H1 (cell line): Measurements from ENCODE around the gene CCNC. TPM values are rescaled to one million over a fixed set of nuclear protein-coding genes. Genes with fewer than 3 reads are reported as not detected.

Experiments
- CHD7 ChIP-seq: fragments of 300-600 bp; sonication (generic); IDR thresholded peaks from 2 replicates; pipeline ENCODE4 v1.7.1; 2012; ENCODE audit warnings: low read length, moderate library complexity, mild to moderate bottlenecking, inconsistent platforms; ENCODE audit not compliant: insufficient replicate concordance
- E2F6 ChIP-seq: IDR thresholded peaks from 2 replicates; pipeline ENCODE4 v1.6.1; 2012; ENCODE audit warnings: inconsistent platforms
- HDAC2 ChIP-seq, 2 experiments: fragments of 300-600 bp in 1 of 2; sonication (generic) in 1 of 2; IDR thresholded peaks; 2 replicates each; pipeline ENCODE4 v1.6.1; 2011 to 2012; ENCODE audit warnings: low read depth in 2 of 2, low read length in 2 of 2, mild to moderate bottlenecking in 2 of 2, moderate library complexity in 2 of 2, borderline replicate concordance in 1 of 2, inconsistent platforms in 1 of 2
- RAD21 ChIP-seq, 2 experiments: IDR thresholded peaks in 1 of 2; conservative IDR thresholded peaks in 1 of 2; 2 replicates each; pipeline ENCODE4 v1.6.1; 2011; ENCODE audit warnings: low read depth in 2 of 2, low read length in 2 of 2, improper control_type of control experiment in 1 of 2, inconsistent platforms in 1 of 2, mild to moderate bottlenecking in 1 of 2, moderate library complexity in 1 of 2
- RNF2 ChIP-seq: fragments of 200-900, 300-1000 bp; sonication (generic); IDR thresholded peaks from 2 replicates; pipeline ENCODE4 v1.7.1; 2016; ENCODE audit warnings: borderline replicate concordance, low read depth, mild to moderate bottlenecking, antibody characterized with exemption, low read length; ENCODE audit not compliant: poor library complexity, severe bottlenecking; ENCODE audit errors: missing control alignments
- TAF7 ChIP-seq: optimal IDR thresholded peaks from 2 replicates; pipeline ENCODE3; 2011; ENCODE audit warnings: low read depth, mild to moderate bottlenecking, inconsistent platforms, low read length, moderate library complexity, borderline replicate concordance
- TCF12 ChIP-seq: IDR thresholded peaks from 2 replicates; pipeline ENCODE4 v1.6.1; 2011; ENCODE audit warnings: low read depth, mild to moderate bottlenecking, low read length
- polyA plus RNA-seq, 7 experiments: library from polyadenylated mRNA; depleted of rRNA in 3 of 7; stranded (reverse) in 5 of 7; unstranded in 2 of 7; fragments of >200 nt in 5 of 7; fragments of 200-250 nt in 2 of 7; gene quantifications; 1 replicate in 5 of 7; 2 replicates in 1 of 7; 4 replicates in 1 of 7; pipeline versions ENCODE4 v1.2.1 to v1.2.3, GENCODE V29; 2011 to 2013; ENCODE audit warnings: missing spikeins in 2 of 7, mixed read lengths in 2 of 7
- total RNA-seq: library from RNA; stranded (reverse); fragmentation: NEBNext Ultra II Directional; extraction: Animal tissue kit (Norgen Biotek cat#: 25700); gene quantifications from 2 replicates; pipeline ENCODE4 v1.2.1, GENCODE V29; 2021

The CCNC gene
- total and polyA plus RNA-seq, 2 of the 8 experiments (the other 6 are each of a cell fraction or from before 2014, with no cell fraction given) = 45.4 to 107 TPM

GRCh38 chr6:99612551-99613408, 44.3 kb upstream of the CCNC start (continued):
- TF ChIP-seq RNF2 (peak; percentile 90), TAF7 (no peak), TCF12 (no peak), E2F6 (peak; percentile 96), CHD7 (no peak), HDAC2 (IDR thresholded peaks at IDR 0.05; ENCODE audit: borderline replicate concordance in 1 of 2, low read depth in 2 of 2, low read length in 2 of 2) (no peak), RAD21 (IDR thresholded peaks at IDR 0.05 in 1 of 2, conservative IDR thresholded peaks at IDR 0.05 in 1 of 2; ENCODE audit: low read depth in 2 of 2, low read length in 2 of 2) (no peak)
